EH (cell line): Measurements from ENCODE around the gene MRM1.

Source experiments
- DNase-seq: peaks from one replicate; pipeline ENCODE4 v3.0.0-alpha.2; 2015; ENCODE audit warnings: low read depth

The MRM1 gene

GRCh38 chr17:36632916-36633771 lies 31.8 kb downstream of the MRM1 start:
- DNase-seq: no peak

- no peak for DNase-seq
Observed at GRCh38 chr17:36640346-36640745, 39.0 kb downstream of the MRM1 start.

GRCh38 chr17:36640836-36641235 lies 39.5 kb downstream of the MRM1 start:
- DNase-seq: no peak

GRCh38 chr17:36641331-36641876 lies 40.0 kb downstream of the MRM1 start:
- DNase-seq: no peak

GRCh38 chr17:36641877-36642845 lies 40.8 kb downstream of the MRM1 start:
- DNase-seq: no peak

GRCh38 chr17:36643086-36643685 lies 41.8 kb downstream of the MRM1 start:
- no peak for DNase-seq

- no peak for DNase-seq
Observed at GRCh38 chr17:36645422-36645821, 44.0 kb downstream of the MRM1 start.

GRCh38 chr17:36647636-36648035 lies 46.3 kb downstream of the MRM1 start:
- DNase-seq: no peak

- no peak for DNase-seq
Observed at GRCh38 chr17:36650096-36650775, 48.9 kb downstream of the MRM1 start.

- DNase-seq: no peak
Observed at GRCh38 chr17:36653374-36653773, 52.0 kb downstream of the MRM1 start.

GRCh38 chr17:36653856-36654255 lies 52.5 kb downstream of the MRM1 start:
- no peak for DNase-seq

- DNase-seq: no peak
Observed at GRCh38 chr17:36655726-36656125, 54.3 kb downstream of the MRM1 start.

GRCh38 chr17:36657390-36657762 lies 56.0 kb downstream of the MRM1 start:
- no peak for DNase-seq

- no peak for DNase-seq
Observed at GRCh38 chr17:36657763-36658490, 56.5 kb downstream of the MRM1 start.
